ENCODE measurements around the gene COBL.

GRCh38 chr7:51138123-51139085, 178.2 kb downstream of the COBL start:
- TF ChIP-seq EZH2 (IDR thresholded peaks at IDR 0.05; ENCODE audit: low read depth) (no peak), CTCF (conservative IDR thresholded peaks at IDR 0.05) (no peak)
